Activated T-cell treated with anti-CD3 and anti-CD28 coated beads for 1 hour (primary cell): ENCODE results near the gene APOA1.

Source experiments
- DNase-seq: peaks from one replicate; pipeline ENCODE4 v3.0.0-alpha.2; 2020; ENCODE audit warnings: low read depth

The APOA1 gene

GRCh38 chr11:116833816-116834534, 3.4 kb downstream of the APOA1 start:
- DNase-seq, result no peak

DNA sequence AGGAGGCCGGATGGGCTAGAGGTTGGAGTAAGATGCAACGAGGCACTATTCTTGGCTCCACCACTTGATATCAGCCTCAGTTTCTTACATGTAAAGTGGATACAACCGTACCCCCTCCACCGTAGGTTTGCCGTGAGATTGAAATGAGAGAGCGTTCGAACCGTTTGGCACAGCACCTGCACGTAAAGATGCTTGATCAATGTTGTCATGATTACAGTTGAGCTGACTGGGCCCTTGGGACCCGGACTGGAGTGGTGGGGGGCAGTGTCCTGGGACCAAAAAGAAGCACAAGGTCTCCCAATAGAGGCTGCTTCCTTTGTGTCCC, 4.0 kb downstream of the APOA1 start:
- DNase-seq, result no peak

GRCh38 chr11:116832350-116833290, 4.8 kb downstream of the APOA1 start:
- no peak for DNase-seq

- DNase-seq, result no peak
Observed at GRCh38 chr11:116831790-116832349, 5.6 kb downstream of the APOA1 start.

GRCh38 chr11:116830184-116830912, 7.1 kb downstream of the APOA1 start:
- no peak for DNase-seq

DNA sequence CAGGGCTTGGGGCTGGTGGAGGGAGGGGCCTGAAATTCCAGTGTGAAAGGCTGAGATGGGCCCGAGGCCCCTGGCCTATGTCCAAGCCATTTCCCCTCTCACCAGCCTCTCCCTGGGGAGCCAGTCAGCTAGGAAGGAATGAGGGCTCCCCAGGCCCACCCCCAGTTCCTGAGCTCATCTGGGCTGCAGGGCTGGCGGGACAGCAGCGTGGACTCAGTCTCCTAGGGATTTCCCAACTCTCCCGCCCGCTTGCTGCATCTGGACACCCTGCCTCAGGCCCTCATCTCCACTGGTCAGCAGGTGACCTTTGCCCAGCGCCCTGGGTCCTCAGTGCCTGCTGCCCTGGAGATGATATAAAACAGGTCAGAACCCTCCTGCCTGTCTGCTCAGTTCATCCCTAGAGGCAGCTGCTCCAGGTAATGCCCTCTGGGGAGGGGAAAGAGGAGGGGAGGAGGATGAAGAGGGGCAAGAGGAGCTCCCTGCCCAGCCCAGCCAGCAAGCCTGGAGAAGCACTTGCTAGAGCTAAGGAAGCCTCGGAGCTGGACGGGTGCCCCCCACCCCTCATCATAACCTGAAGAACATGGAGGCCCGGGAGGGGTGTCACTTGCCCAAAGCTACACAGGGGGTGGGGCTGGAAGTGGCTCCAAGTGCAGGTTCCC, 7.8 kb downstream of the APOA1 start, which contains the start of gene APOC3:
APOC3 (plus strand) TSS at position 383 of the 659 bp plus-strand sequence. CDS start 676 bp downstream, outside the sequence.
- no peak for DNase-seq

- DNase-seq, result no peak
Observed at GRCh38 chr11:116828632-116829524, 8.5 kb downstream of the APOA1 start.

GRCh38 chr11:116827461-116827860, 10.0 kb downstream of the APOA1 start:
- no peak for DNase-seq

DNA sequence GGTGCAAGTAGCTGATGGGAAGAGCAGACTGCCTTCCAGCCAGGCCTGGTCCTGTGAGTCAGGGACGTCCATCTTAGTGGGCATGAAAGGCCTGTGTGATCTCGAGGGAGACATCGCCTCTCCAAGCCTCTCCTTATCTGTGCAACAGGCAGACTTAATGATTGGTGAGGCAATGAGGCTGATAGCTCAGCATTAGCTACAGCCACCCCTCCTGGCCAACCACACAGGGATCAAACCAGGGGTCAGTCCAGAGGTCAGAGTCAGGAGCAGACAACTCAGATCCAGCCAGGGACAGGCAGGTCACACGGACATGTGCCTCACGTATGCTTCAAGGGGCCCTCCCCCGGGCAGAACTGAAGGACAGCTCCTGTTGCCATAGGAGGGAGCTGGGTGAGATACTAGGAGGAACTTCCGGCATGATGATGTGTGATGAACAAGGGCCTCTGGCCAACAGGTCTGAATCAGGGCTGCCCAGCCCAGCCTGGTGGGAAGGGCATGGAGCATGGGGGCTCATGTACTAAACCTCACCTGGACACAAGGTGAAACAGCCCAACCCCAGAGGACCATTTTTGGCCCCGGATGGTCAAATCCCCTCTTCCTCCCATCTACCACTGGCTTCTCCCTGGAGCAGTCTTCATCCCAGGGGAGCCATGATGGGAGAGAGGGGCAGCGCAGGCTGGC, 10.5 kb downstream of the APOA1 start:
- no peak for DNase-seq

DNA sequence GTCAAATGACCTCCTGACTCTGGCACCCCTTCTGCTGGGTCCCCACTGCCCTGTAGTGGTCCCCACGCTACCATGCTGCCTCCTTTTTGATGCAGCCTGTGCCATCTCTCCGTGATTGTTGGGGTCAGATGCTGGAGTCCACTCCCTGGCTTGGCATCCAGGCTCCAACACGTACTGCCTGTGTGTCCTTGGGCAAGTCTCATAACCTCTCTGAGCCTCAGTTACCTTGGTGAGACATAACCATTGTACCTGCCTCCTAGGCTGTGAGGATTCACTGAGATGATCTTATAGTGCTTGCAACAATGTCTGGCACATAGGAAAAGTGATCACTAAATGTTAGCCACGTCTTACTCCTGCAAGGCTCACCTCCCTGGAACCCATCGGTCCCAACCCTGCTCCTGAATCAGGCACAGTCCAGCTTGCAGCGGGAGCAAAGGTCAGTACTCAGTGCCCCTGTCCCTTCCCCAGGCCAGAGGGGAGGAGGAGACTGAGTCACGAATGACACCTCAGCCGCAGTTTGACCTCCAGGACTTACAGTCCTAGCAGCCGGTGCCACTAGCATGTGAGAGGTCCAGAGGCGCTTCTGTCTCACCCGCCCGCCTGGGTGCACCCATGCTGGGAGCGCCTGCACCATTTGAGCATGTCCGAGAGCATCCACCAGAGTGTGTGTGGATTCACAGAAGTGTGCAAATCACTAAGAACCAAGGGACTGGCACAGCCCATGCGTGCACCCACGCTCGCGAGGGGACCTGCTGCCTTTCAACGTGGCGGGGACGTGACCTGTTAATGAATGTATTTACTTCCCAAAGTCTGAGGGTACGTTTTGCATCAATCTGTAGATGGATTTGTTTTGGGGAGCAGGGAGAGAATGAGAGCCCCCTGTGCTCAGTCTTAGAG, 11.3 kb downstream of the APOA1 start:
- DNase-seq, result no peak

- DNase-seq, result no peak
Observed at GRCh38 chr11:116825434-116825833, 12.0 kb downstream of the APOA1 start.

DNA sequence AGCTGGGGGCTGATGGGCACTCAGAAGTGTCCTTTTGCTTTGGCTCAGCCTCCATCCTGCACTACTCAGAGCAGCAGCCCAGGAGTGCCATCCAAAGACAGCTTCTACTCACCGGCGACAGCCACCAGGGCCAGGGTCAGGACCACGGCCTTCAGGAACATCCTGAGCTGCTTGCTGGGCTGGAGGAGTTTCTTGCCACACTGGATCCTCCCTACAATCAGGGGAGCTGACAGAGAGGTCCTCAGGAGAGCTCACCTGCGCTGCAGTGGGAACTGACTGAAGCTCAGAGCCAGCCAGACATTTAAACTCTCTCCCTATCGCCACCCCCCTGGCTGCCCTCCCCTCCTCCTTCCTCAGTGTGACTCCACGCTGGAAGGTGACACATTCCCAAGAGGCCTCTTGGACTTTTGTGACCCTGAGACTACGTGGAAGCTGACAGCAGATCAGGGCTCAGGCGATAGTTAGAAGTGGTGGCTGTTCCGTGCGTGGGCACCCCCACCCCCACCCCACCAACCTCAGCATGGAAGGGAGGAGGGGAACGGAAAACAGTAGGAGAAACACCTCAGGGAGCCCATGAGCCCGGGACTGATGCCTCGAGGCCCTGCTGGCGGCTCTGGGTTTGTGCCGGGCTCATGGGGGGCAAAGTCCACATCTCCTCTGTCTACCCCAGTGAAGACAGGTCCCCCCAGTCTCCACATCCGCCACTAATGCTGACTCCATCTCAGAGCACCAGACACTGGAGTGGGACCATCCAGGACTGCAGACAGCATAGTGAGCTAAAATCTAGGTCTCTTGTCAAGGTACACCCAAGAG, 14.2 kb downstream of the APOA1 start, which contains the start of gene APOA4:
APOA4 (minus strand) TSS at position 274 of the 813 bp plus-strand sequence; CDS start at position 161, 113 bp downstream.
- DNase-seq, result no peak

DNA sequence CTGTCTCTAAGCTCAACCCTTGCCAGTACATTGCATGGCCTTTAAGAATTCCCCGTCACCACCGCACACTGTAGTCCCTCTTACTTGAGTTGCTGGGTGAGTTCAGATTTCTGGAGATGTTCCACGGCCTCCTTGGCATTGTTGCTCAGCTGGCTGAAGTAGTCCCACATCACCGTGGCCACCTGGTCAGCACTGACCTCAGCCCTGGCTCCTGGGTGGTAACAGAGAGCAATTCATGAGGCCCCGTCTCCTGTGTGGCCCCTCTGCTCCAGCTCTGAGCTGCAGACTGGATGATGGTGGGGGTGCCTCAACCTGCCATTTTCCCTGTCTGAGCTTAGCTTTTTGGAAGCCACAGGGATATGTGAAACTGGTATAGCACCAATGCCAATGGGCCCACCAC, 14.8 kb downstream of the APOA1 start:
- no peak for DNase-seq

DNA sequence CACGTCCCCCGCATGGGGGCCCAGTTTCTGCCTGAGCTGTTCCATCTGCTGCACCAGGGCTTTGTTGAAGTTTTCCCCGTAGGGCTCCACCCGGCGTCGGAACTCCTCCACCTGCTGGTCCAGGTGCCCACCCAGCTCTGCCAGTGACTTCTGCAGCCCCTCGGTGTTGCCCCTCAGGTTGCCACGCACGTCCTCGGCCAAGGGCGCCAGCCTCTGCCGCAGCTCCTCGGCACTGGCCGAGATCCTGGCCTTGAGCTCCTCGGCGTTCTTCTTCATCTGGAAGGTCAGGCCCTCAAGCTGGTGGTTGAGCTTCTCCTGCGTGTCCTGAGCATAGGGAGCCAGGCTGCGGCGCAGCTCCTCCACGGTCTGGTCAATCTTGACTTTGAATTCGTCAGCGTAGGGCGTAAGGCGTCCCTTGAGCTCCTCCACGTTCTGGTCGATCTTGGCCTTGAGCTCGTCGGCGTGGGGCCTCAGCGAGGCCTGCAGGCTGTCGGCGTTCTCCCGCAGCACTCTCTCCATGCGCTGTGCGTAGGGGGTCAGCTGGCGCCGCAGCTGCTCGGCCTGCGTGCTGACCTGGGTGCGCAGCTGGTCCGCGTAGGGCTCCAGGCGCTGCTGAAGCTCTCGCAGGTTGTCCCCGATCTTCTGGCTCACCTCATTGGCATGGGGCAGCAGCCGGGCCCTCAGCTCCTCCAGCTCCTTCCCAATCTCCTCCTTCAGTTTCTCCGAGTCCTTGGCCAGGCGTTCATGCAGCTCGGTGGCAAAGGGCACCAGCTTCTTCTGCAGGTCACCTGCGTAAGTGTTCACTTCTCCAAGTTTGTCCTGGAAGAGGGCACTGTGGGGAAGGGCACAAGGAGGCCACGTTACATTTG, 16.1 kb downstream of the APOA1 start:
- no peak for DNase-seq

GRCh38 chr11:116819049-116819448, 18.4 kb downstream of the APOA1 start:
- DNase-seq, result no peak

DNA sequence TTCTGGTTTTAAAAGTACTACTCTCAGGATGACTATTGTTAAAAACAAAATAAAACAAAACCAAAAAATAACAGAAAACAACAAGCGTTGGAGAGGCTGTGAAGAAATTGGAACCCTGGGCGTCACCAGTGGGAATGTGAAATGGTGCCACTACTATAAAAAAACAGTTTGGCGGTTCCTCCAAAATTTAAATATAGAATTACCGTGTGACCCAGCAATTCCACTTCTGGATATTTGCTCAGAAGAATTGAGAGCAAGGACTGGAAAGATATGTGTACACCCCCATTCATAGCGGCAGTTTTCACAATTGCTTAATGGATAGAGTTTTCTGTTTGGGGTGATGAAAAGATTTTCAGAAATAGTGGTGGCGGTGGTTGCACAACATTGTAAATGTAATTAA, 22.9 kb downstream of the APOA1 start:
- no peak for DNase-seq
